ENCODE data around the gene DNAJA1.
A peak's percentile ranks its signal among the peaks of the same experiment; 100 is the strongest.
"Not testable (repeated sequence)": the region's sequence is repeated elsewhere in the genome, so short reads cannot be mapped to it uniquely, and the experiment has no call there.

The DNAJA1 gene

GRCh38 chr9:33068991-33069390, 43.9 kb downstream of the DNAJA1 start:
- Histone ChIP-seq H3K9me3 (ENCODE audit: insufficient read depth, low read length) (no peaks in the 10 kb centered on the region), H3K27me3 (ENCODE audit: insufficient read depth, insufficient read length) (no peaks in the 10 kb centered on the region), H3K36me3 (ENCODE audit: insufficient read depth, insufficient read length, low read length) (peaks cover 93% of the 10 kb centered on the region), H3K9ac (ENCODE audit: insufficient read length, low read depth) (no peak overlapping the region), H3K4me1 (ENCODE audit: insufficient read depth, insufficient read length) (no peaks in the 10 kb centered on the region), H3K4me3 (ENCODE audit: insufficient read length, low read depth) (no peak overlapping the region)
- no peak for DNase-seq (ENCODE audit: low read depth, low spot score)
- TF ChIP-seq YY1 (IDR thresholded peaks at IDR 0.05; ENCODE audit: insufficient read depth, insufficient read length) (no peak), ZNF274 (IDR thresholded peaks at IDR 0.05; ENCODE audit: low read depth, low read length) (no peak), SUZ12 (IDR thresholded peaks at IDR 0.05; ENCODE audit: extremely low read depth, insufficient read depth, insufficient read length) (no peak)

GRCh38 chr9:33076046-33077004, 51.3 kb downstream of the DNAJA1 start, which contains the start of gene SMU1:
Gene SMU1 (minus strand): TSS chr9:33076674. CDS start chr9:33076608, 66 bp downstream.
- no peaks in the 10 kb centered on the region for H3K4me1 ChIP-seq (ENCODE audit: insufficient read depth, insufficient read length)
- peak within 1 kb of the TSS; percentile 100 for H3K4me3 ChIP-seq (ENCODE audit: insufficient read length, low read depth)
- H3K9ac ChIP-seq (ENCODE audit: insufficient read length, low read depth) = peak within 1 kb of the TSS; percentile 100
- H3K27me3 ChIP-seq (ENCODE audit: insufficient read depth, insufficient read length) = no peaks in the 10 kb centered on the region
- H3K9me3 ChIP-seq (ENCODE audit: insufficient read depth, low read length) = no peaks in the 10 kb centered on the region
- peaks cover 35% of the 10 kb centered on the region for H3K36me3 ChIP-seq (ENCODE audit: insufficient read depth, insufficient read length, low read length)
- TF ChIP-seq YY1 (IDR thresholded peaks at IDR 0.05; ENCODE audit: insufficient read depth, insufficient read length) = no peak
- no peak for TF ChIP-seq ZNF274 (IDR thresholded peaks at IDR 0.05; ENCODE audit: low read depth, low read length)
- no peak for TF ChIP-seq SUZ12 (IDR thresholded peaks at IDR 0.05; ENCODE audit: extremely low read depth, insufficient read depth, insufficient read length)
- DNase-seq (ENCODE audit: low read depth, low spot score) = peak; percentile 98

GRCh38 chr9:33080534-33080933, 55.5 kb downstream of the DNAJA1 start:
- Histone ChIP-seq H3K36me3 (ENCODE audit: insufficient read depth, insufficient read length, low read length) (no peaks in the 10 kb centered on the region), H3K9me3 (ENCODE audit: insufficient read depth, low read length) (peaks cover 14% of the 10 kb centered on the region; the same call in 1 of the 2 replicates), H3K4me3 (ENCODE audit: insufficient read length, low read depth) (no peak overlapping the region), H3K9ac (ENCODE audit: insufficient read length, low read depth) (peak overlapping the region; percentile 46), H3K4me1 (ENCODE audit: insufficient read depth, insufficient read length) (no peaks in the 10 kb centered on the region), H3K27me3 (ENCODE audit: insufficient read depth, insufficient read length) (no peaks in the 10 kb centered on the region)
- DNase-seq (ENCODE audit: low read depth, low spot score) = no peak
- TF ChIP-seq YY1 (IDR thresholded peaks at IDR 0.05; ENCODE audit: insufficient read depth, insufficient read length) (no peak), SUZ12 (IDR thresholded peaks at IDR 0.05; ENCODE audit: extremely low read depth, insufficient read depth, insufficient read length) (no peak), ZNF274 (IDR thresholded peaks at IDR 0.05; ENCODE audit: low read depth, low read length) (no peak)

GRCh38 chr9:33081128-33081851, 56.2 kb downstream of the DNAJA1 start:
- DNase-seq (ENCODE audit: low read depth, low spot score) = peak; percentile 87
- no peak for TF ChIP-seq ZNF274 (IDR thresholded peaks at IDR 0.05; ENCODE audit: low read depth, low read length)
- no peak for TF ChIP-seq YY1 (IDR thresholded peaks at IDR 0.05; ENCODE audit: insufficient read depth, insufficient read length)
- no peak for TF ChIP-seq SUZ12 (IDR thresholded peaks at IDR 0.05; ENCODE audit: extremely low read depth, insufficient read depth, insufficient read length)
- H3K27me3 ChIP-seq (ENCODE audit: insufficient read depth, insufficient read length) = no peaks in the 10 kb centered on the region
- H3K9me3 ChIP-seq (ENCODE audit: insufficient read depth, low read length) = peaks cover 15% of the 10 kb centered on the region; the same call in 1 of the 2 replicates
- H3K4me1 ChIP-seq (ENCODE audit: insufficient read depth, insufficient read length) = no peaks in the 10 kb centered on the region
- H3K4me3 ChIP-seq (ENCODE audit: insufficient read length, low read depth) = peak overlapping the region; percentile 16
- H3K9ac ChIP-seq (ENCODE audit: insufficient read length, low read depth) = peak overlapping the region; percentile 46
- no peaks in the 10 kb centered on the region for H3K36me3 ChIP-seq (ENCODE audit: insufficient read depth, insufficient read length, low read length)

GRCh38 chr9:33082128-33082527, 57.1 kb downstream of the DNAJA1 start:
- Histone ChIP-seq H3K4me1 (ENCODE audit: insufficient read depth, insufficient read length) (no peaks in the 10 kb centered on the region), H3K36me3 (ENCODE audit: insufficient read depth, insufficient read length, low read length) (no peaks in the 10 kb centered on the region), H3K27me3 (ENCODE audit: insufficient read depth, insufficient read length) (no peaks in the 10 kb centered on the region), H3K4me3 (ENCODE audit: insufficient read length, low read depth) (no peak overlapping the region), H3K9ac (ENCODE audit: insufficient read length, low read depth) (no peak overlapping the region), H3K9me3 (ENCODE audit: insufficient read depth, low read length) (peaks cover 15% of the 10 kb centered on the region; the same call in 1 of the 2 replicates)
- no peak for DNase-seq (ENCODE audit: low read depth, low spot score)
- TF ChIP-seq YY1 (IDR thresholded peaks at IDR 0.05; ENCODE audit: insufficient read depth, insufficient read length) (no peak), ZNF274 (IDR thresholded peaks at IDR 0.05; ENCODE audit: low read depth, low read length) (no peak), SUZ12 (IDR thresholded peaks at IDR 0.05; ENCODE audit: extremely low read depth, insufficient read depth, insufficient read length) (no peak)

GRCh38 chr9:33082538-33083326, 57.7 kb downstream of the DNAJA1 start:
- Histone ChIP-seq H3K9ac (ENCODE audit: insufficient read length, low read depth) (no peak overlapping the region), H3K4me3 (ENCODE audit: insufficient read length, low read depth) (no peak overlapping the region), H3K4me1 (ENCODE audit: insufficient read depth, insufficient read length) (no peaks in the 10 kb centered on the region), H3K9me3 (ENCODE audit: insufficient read depth, low read length) (peaks cover 15% of the 10 kb centered on the region; the same call in 1 of the 2 replicates), H3K27me3 (ENCODE audit: insufficient read depth, insufficient read length) (no peaks in the 10 kb centered on the region), H3K36me3 (ENCODE audit: insufficient read depth, insufficient read length, low read length) (no peaks in the 10 kb centered on the region)
- no peak for TF ChIP-seq YY1 (IDR thresholded peaks at IDR 0.05; ENCODE audit: insufficient read depth, insufficient read length)
- no peak for TF ChIP-seq ZNF274 (IDR thresholded peaks at IDR 0.05; ENCODE audit: low read depth, low read length)
- TF ChIP-seq SUZ12 (IDR thresholded peaks at IDR 0.05; ENCODE audit: extremely low read depth, insufficient read depth, insufficient read length) = no peak
- DNase-seq (ENCODE audit: low read depth, low spot score) = no peak

GRCh38 chr9:33085672-33086071, 60.6 kb downstream of the DNAJA1 start:
- not testable (repeated sequence) for H3K9ac ChIP-seq (ENCODE audit: insufficient read length, low read depth); H3K27me3 ChIP-seq (ENCODE audit: insufficient read depth, insufficient read length); H3K4me3 ChIP-seq (ENCODE audit: insufficient read length, low read depth); H3K4me1 ChIP-seq (ENCODE audit: insufficient read depth, insufficient read length); H3K36me3 ChIP-seq (ENCODE audit: insufficient read depth, insufficient read length, low read length); DNase-seq (ENCODE audit: low read depth, low spot score)
- peaks cover 15% of the 10 kb centered on the region; the same call in 1 of the 2 replicates for H3K9me3 ChIP-seq (ENCODE audit: insufficient read depth, low read length)
